ENCODE data around the gene HBE1.
"Not testable (repeated sequence)": the region's sequence is repeated elsewhere in the genome, so short reads cannot be mapped to it uniquely, and the experiment has no call there.

Gene HBE1

GRCh38 chr11:5285703-5286340, 16.1 kb upstream of the HBE1 start:
- no peak for DNase-seq (ENCODE audit: low read depth)

GRCh38 chr11:5284637-5285036, 14.9 kb upstream of the HBE1 start:
- no peak for DNase-seq (ENCODE audit: low read depth)

- no peak for DNase-seq (ENCODE audit: low read depth)
Measured at GRCh38 chr11:5283882-5284281, 14.1 kb upstream of the HBE1 start.

GRCh38 chr11:5283086-5283485, 13.3 kb upstream of the HBE1 start:
- DNase-seq (ENCODE audit: low read depth) = no peak

GRCh38 chr11:5282628-5283027, 12.9 kb upstream of the HBE1 start:
- DNase-seq (ENCODE audit: low read depth) = no peak

- no peak for DNase-seq (ENCODE audit: low read depth)
Measured at GRCh38 chr11:5281596-5281995, 11.9 kb upstream of the HBE1 start.

- no peak for DNase-seq (ENCODE audit: low read depth)
Measured at GRCh38 chr11:5280582-5281102, 10.9 kb upstream of the HBE1 start.

- no peak for DNase-seq (ENCODE audit: low read depth)
Measured at GRCh38 chr11:5279471-5280090, 9.8 kb upstream of the HBE1 start.

GRCh38 chr11:5277807-5278382, 8.2 kb upstream of the HBE1 start:
- DNase-seq (ENCODE audit: low read depth) = no peak

- no peak for DNase-seq (ENCODE audit: low read depth)
Measured at GRCh38 chr11:5276697-5277096, 7.0 kb upstream of the HBE1 start.

GRCh38 chr11:5275369-5276110, 5.8 kb upstream of the HBE1 start:
- DNase-seq (ENCODE audit: low read depth) = no peak

- DNase-seq (ENCODE audit: low read depth) = no peak
Measured at GRCh38 chr11:5274395-5274794, 4.7 kb upstream of the HBE1 start.

GRCh38 chr11:5272395-5273017, 2.8 kb upstream of the HBE1 start:
- DNase-seq (ENCODE audit: low read depth) = no peak

- DNase-seq (ENCODE audit: low read depth) = no peak
Measured at GRCh38 chr11:5267033-5267563, 2.6 kb downstream of the HBE1 start.

GRCh38 chr11:5266609-5267008, 3.1 kb downstream of the HBE1 start:
- no peak for DNase-seq (ENCODE audit: low read depth)

GRCh38 chr11:5265832-5266231, 3.9 kb downstream of the HBE1 start:
- no peak for DNase-seq (ENCODE audit: low read depth)

- no peak for DNase-seq (ENCODE audit: low read depth)
Measured at GRCh38 chr11:5258543-5259262, 11.0 kb downstream of the HBE1 start.

GRCh38 chr11:5257296-5257695, 12.4 kb downstream of the HBE1 start:
- DNase-seq (ENCODE audit: low read depth) = no peak

- DNase-seq (ENCODE audit: low read depth) = not testable (repeated sequence)
Measured at GRCh38 chr11:5254646-5255413, 14.9 kb downstream of the HBE1 start, which contains the start of gene HBG2. Gene HBG2, minus strand, starts transcription at chr11:5254781. Its CDS starts 53 bp downstream, at chr11:5254728.

- DNase-seq (ENCODE audit: low read depth) = not testable (repeated sequence)
Measured at GRCh38 chr11:5254023-5254422, 15.7 kb downstream of the HBE1 start.
